BLaER1 treated with 17β-estradiol and CSF1 and Interleukin-3, amounts not matched to agents 10 nM and 100 nM (cell line): ENCODE data around the gene RTL9.
A peak's percentile ranks its signal among the peaks of the same experiment; 100 is the strongest.
"Not testable (repeated sequence)": the region's sequence is repeated elsewhere in the genome, so short reads cannot be mapped to it uniquely, and the experiment has no call there.

ENCODE experiments used
- H3K27ac ChIP-seq, 11 experiments: shearing (Covaris generic); formaldehyde crosslinking; 2 replicates each; pipeline ENCODE4 v1.8.1; 2022
- H3K27me3 ChIP-seq, 11 experiments: shearing (Covaris generic); formaldehyde crosslinking; 2 replicates each; pipeline ENCODE4 v1.8.1; 2022
- H3K36me3 ChIP-seq, 11 experiments: shearing (Covaris generic); formaldehyde crosslinking; 2 replicates each; pipeline ENCODE4 v1.8.1; 2022
- H3K4me1 ChIP-seq, 10 experiments: shearing (Covaris generic); formaldehyde crosslinking; 2 replicates each; pipeline ENCODE4 v1.8.1; 2022
- H3K4me2 ChIP-seq, 11 experiments: shearing (Covaris generic); formaldehyde crosslinking; 2 replicates each; pipeline ENCODE4 v1.8.1; 2022
- H3K4me3 ChIP-seq, 10 experiments: shearing (Covaris generic); formaldehyde crosslinking; 2 replicates each; pipeline ENCODE4 v1.8.1; 2022
- H3K9ac ChIP-seq, 11 experiments: shearing (Covaris generic); formaldehyde crosslinking; 2 replicates each; pipeline ENCODE4 v1.8.1; 2022
- H3K9me3 ChIP-seq, 11 experiments: shearing (Covaris generic); formaldehyde crosslinking; replicated peaks in 1 of 11; 2 replicates each; pipeline ENCODE4 v1.8.1; 2022
- H4K20me1 ChIP-seq, 11 experiments: shearing (Covaris generic); formaldehyde crosslinking; 2 replicates each; pipeline ENCODE4 v1.8.1; 2022
- Cebpa-rat ChIP-seq, 11 experiments: shearing (Covaris generic); IDR thresholded peaks; 2 replicates each; pipeline ENCODE4 v1.8.1; 2022

RTL9 gene

DNA sequence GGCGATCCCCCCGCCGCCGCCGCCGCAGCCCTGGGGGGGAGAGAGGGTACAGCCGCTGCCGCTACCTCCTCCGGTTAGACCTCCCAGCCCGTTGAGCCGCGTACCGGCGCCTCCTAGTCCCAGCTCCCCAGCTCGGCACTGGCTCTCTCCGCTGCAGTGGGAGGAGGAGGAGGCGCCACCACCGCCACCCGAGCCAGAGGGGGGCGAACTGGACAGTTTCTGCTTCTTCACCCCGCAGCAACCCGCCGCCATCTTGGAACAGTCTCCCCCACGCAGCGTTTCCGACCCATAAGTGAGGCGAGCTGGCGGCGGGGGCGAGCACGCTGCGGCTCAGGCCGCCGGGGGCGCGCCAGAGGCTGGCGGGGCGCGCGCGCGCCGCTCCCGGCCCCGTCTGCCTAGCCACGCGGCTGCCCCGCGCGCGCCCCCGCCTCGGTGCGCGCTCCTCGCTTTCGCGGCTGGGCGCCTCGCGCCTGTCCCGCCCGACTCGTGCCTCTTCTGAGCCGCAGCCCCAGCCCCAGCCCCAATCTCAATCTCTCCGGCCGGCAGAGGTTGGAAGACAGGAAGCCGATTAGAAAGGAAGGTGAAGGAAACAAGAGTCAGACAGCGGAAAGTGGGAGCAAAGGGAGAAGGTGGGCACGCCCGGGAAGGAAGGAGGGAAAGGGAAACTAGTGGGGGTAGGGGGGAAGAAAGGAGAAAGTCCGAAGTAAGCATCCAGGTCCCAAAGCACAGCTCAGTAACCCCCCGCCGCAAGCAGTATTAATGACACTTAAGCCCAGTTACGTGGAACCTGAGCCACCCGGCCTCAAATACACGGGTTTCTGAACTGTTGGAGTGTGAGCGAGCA is 40.6 kb upstream of the RTL9 start, which contains the start of gene AMMECR1:
TSS of gene AMMECR1 (minus strand) at position 266 of the 844 bp plus-strand sequence. CDS start at position 252, 14 bp downstream.
- peak within 1 kb of the TSS; percentile 87 to 94 (median 90) for H3K9ac ChIP-seq
- peak within 1 kb of the TSS; percentile 79 to 92 (median 90) for H3K27ac ChIP-seq
- peak within 1 kb of the TSS; percentile 72 to 86 (median 79) for H3K4me2 ChIP-seq
- peaks cover 8 to 51% (median 32%) of the 10 kb centered on the region in 10 experiments; a peak in 19 of 20 replicates for H3K4me1 ChIP-seq
- no peak for TF ChIP-seq Cebpa-rat (IDR thresholded peaks at IDR 0.05)
- peak within 1 kb of the TSS; percentile 75 to 83 (median 79) for H3K4me3 ChIP-seq
- H3K27me3 ChIP-seq, result peaks cover 67 to 97% (median 93%) of the 10 kb centered on the region in 11 experiments
- H4K20me1 ChIP-seq, result peaks cover 0 to 43% (median 16%) of the 10 kb centered on the region in 11 experiments; a peak in 11 of 22 replicates
- H3K36me3 ChIP-seq, result no peaks in the 10 kb centered on the region
- H3K9me3 ChIP-seq, result peaks cover 0 to 8% (median 0%) of the 10 kb centered on the region in 11 experiments; a peak in 3 of 22 replicates

DNA sequence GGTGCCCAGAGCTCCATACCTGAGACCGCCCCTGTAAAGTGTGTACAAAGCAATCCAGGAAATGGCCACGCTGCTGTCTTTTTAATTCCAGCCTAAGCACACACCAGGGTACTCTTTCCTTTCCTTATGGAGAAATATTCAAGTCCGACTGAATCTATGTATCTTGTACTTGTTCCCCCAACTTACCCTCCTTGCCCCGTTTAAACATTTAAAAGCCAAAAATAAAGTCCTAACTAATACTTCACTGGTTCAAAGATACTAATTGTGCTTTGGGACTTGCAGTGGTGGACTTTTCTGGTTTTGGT is 40.0 kb upstream of the RTL9 start:
- H3K4me1 ChIP-seq, result peaks cover 8 to 51% (median 32%) of the 10 kb centered on the region in 10 experiments; a peak in 19 of 20 replicates
- H3K4me2 ChIP-seq, result peak overlapping the region; percentile 72 to 86 (median 79)
- H3K9me3 ChIP-seq, result peaks cover 0 to 8% (median 0%) of the 10 kb centered on the region in 11 experiments; a peak in 3 of 22 replicates
- peak overlapping the region; percentile 87 to 94 (median 90) for H3K9ac ChIP-seq
- no peak for TF ChIP-seq Cebpa-rat (IDR thresholded peaks at IDR 0.05)
- H4K20me1 ChIP-seq, result peaks cover 0 to 39% (median 15%) of the 10 kb centered on the region in 11 experiments; a peak in 11 of 22 replicates
- no peaks in the 10 kb centered on the region for H3K36me3 ChIP-seq
- peak overlapping the region; percentile 79 to 92 (median 90); a peak in 21 of 22 replicates for H3K27ac ChIP-seq
- peaks cover 67 to 97% (median 93%) of the 10 kb centered on the region in 11 experiments for H3K27me3 ChIP-seq
- H3K4me3 ChIP-seq, result peak overlapping the region; percentile 75 to 83 (median 79)

GRCh38 chrX:110320381-110320987 is 38.2 kb upstream of the RTL9 start:
- Histone ChIP-seq H3K27me3 (peaks cover 60 to 97% (median 90%) of the 10 kb centered on the region in 11 experiments), H3K36me3 (no peaks in the 10 kb centered on the region), H3K4me3 (no peak overlapping the region), H3K27ac (no peak overlapping the region; a peak in 1 of 22 replicates), H3K9ac (no peak overlapping the region), H3K4me2 (peak overlapping the region in 7 of 11 experiments; percentile 31 to 83 (median 45); a peak in 13 of 22 replicates), H3K9me3 (peaks cover 0 to 8% (median under 1%) of the 10 kb centered on the region in 11 experiments; a peak in 7 of 22 replicates), H4K20me1 (peaks cover 0 to 21% (median 7%) of the 10 kb centered on the region in 11 experiments; a peak in 8 of 22 replicates), H3K4me1 (peaks cover 3 to 43% (median 30%) of the 10 kb centered on the region in 10 experiments; a peak in 19 of 20 replicates)
- no peak for TF ChIP-seq Cebpa-rat (IDR thresholded peaks at IDR 0.05)

GRCh38 chrX:110321081-110321480 is 37.6 kb upstream of the RTL9 start:
- Histone ChIP-seq H4K20me1 (peaks cover 0 to 15% (median 2%) of the 10 kb centered on the region in 11 experiments; a peak in 5 of 22 replicates), H3K9me3 (peaks cover 4 to 13% (median 7%) of the 10 kb centered on the region in 11 experiments), H3K9ac (no peak overlapping the region), H3K36me3 (no peaks in the 10 kb centered on the region), H3K27me3 (peaks cover 54 to 97% (median 90%) of the 10 kb centered on the region in 11 experiments), H3K27ac (no peak overlapping the region; a peak in 1 of 22 replicates), H3K4me2 (peak overlapping the region in 5 of 11 experiments; percentile 34 to 83 (median 45); a peak in 10 of 22 replicates), H3K4me1 (peaks cover 0 to 38% (median 28%) of the 10 kb centered on the region in 10 experiments; a peak in 15 of 20 replicates), H3K4me3 (no peak overlapping the region)
- no peak for TF ChIP-seq Cebpa-rat (IDR thresholded peaks at IDR 0.05)

GRCh38 chrX:110321670-110322069 is 37.0 kb upstream of the RTL9 start:
- H3K4me2 ChIP-seq, result peak overlapping the region in 4 of 11 experiments; percentile 13 to 83 (median 56); a peak in 6 of 22 replicates
- no peak overlapping the region for H3K27ac ChIP-seq

GRCh38 chrX:110322603-110323002 is 36.0 kb upstream of the RTL9 start:
- Histone ChIP-seq H3K27ac (no peak overlapping the region), H3K4me3 (no peak overlapping the region), H3K9me3 (peaks cover 6 to 19% (median 11%) of the 10 kb centered on the region in 11 experiments), H4K20me1 (peaks cover 0 to 4% (median 0%) of the 10 kb centered on the region in 11 experiments; a peak in 1 of 22 replicates), H3K27me3 (peaks cover 51 to 96% (median 91%) of the 10 kb centered on the region in 11 experiments), H3K4me1 (peaks cover 0 to 38% (median 28%) of the 10 kb centered on the region in 10 experiments; a peak in 15 of 20 replicates), H3K9ac (no peak overlapping the region), H3K36me3 (no peaks in the 10 kb centered on the region), H3K4me2 (no peak overlapping the region)
- no peak for TF ChIP-seq Cebpa-rat (IDR thresholded peaks at IDR 0.05)

More at GRCh38 chrX:110321670-110322069, 37.0 kb upstream of the RTL9 start:
- peaks cover 0 to 9% (median 0%) of the 10 kb centered on the region in 11 experiments; a peak in 1 of 22 replicates for H4K20me1 ChIP-seq
- H3K36me3 ChIP-seq, result no peaks in the 10 kb centered on the region
- peaks cover 48 to 97% (median 90%) of the 10 kb centered on the region in 11 experiments for H3K27me3 ChIP-seq
- H3K4me1 ChIP-seq, result peaks cover 0 to 38% (median 28%) of the 10 kb centered on the region in 10 experiments; a peak in 15 of 20 replicates
- TF ChIP-seq Cebpa-rat (IDR thresholded peaks at IDR 0.05), result no peak
- no peak overlapping the region for H3K4me3 ChIP-seq
- H3K9me3 ChIP-seq, result peaks cover 6 to 19% (median 11%) of the 10 kb centered on the region in 11 experiments
- H3K9ac ChIP-seq, result no peak overlapping the region

DNA sequence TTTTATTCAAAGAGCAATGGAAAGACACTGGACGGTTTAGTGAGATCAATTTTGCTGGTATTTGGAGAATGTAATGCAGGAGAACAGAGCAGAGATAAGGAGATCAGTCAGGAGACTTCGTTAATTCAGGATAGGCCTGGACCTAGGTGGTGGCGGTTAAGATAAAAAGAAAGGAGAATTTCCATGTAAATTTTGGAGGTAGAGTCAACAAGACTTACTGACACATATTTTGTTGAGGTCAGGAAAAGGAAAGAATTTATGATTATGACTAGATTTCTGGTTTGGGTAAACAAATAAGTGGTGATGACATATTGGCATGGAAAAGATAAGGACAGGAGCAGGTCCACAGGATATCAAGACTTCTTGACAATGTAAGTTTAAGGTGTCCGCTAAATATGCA is 31.9 kb upstream of the RTL9 start:
- Histone ChIP-seq H3K36me3 (no peaks in the 10 kb centered on the region), H3K27me3 (peaks cover 57 to 93% (median 82%) of the 10 kb centered on the region in 11 experiments), H3K27ac (no peak overlapping the region), H4K20me1 (peaks cover 0 to 4% (median 0%) of the 10 kb centered on the region in 11 experiments; a peak in 1 of 22 replicates), H3K4me3 (no peak overlapping the region), H3K4me2 (no peak overlapping the region), H3K4me1 (peaks cover 10 to 17% (median 12%) of the 10 kb centered on the region in 10 experiments), H3K9me3 (peaks cover 6 to 20% (median 12%) of the 10 kb centered on the region in 11 experiments), H3K9ac (no peak overlapping the region)
- TF ChIP-seq Cebpa-rat (IDR thresholded peaks at IDR 0.05), result no peak

- TF ChIP-seq Cebpa-rat (IDR thresholded peaks at IDR 0.05), result no peak
- no peak overlapping the region for H3K9ac ChIP-seq
- H3K4me1 ChIP-seq, result peaks cover 9 to 18% (median 14%) of the 10 kb centered on the region in 10 experiments
- no peak overlapping the region for H3K27ac ChIP-seq
- no peak overlapping the region for H3K4me2 ChIP-seq
- peaks cover 57 to 91% (median 78%) of the 10 kb centered on the region in 11 experiments for H3K27me3 ChIP-seq
- H3K36me3 ChIP-seq, result no peaks in the 10 kb centered on the region
- H3K4me3 ChIP-seq, result no peak overlapping the region
- peaks cover 0 to 4% (median 0%) of the 10 kb centered on the region in 11 experiments; a peak in 1 of 22 replicates for H4K20me1 ChIP-seq
- H3K9me3 ChIP-seq, result peaks cover 6 to 20% (median 12%) of the 10 kb centered on the region in 11 experiments
These were observed 31.3 kb upstream of the RTL9 start for GRCh38 chrX:110327336-110327735.

DNA sequence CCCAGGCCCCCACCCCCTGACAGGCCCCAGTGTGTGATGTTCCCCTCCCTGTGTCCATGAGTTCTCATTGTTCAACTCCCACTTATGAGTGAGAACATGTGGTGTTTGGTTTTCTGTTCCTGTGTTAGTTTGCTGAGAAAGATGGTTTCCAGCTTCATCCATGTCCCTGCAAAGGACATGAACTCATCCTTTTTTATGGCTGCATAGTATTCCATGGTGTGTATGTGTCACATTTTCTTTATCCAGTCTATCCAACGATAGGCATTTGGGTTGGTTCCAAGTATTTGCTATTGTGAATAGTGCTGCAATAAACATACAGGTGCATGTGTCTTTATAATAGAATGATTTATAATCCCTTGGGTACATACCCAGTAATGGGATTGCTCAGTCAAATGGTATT is 30.0 kb upstream of the RTL9 start:
- H3K9ac ChIP-seq, H3K4me2 ChIP-seq: not testable (repeated sequence)

More for the DNA sequence above, 30.0 kb upstream of the RTL9 start:
- Histone ChIP-seq H3K9me3 (peaks cover 8 to 26% (median 13%) of the 10 kb centered on the region in 11 experiments), H3K27me3 (peaks cover 52 to 86% (median 74%) of the 10 kb centered on the region in 11 experiments), H3K4me1 (peaks cover 9 to 21% (median 14%) of the 10 kb centered on the region in 10 experiments)
- not testable (repeated sequence) for H3K27ac ChIP-seq, H4K20me1 ChIP-seq, H3K4me3 ChIP-seq, H3K36me3 ChIP-seq
